Measurements from ENCODE around the gene PROS1.

DNA sequence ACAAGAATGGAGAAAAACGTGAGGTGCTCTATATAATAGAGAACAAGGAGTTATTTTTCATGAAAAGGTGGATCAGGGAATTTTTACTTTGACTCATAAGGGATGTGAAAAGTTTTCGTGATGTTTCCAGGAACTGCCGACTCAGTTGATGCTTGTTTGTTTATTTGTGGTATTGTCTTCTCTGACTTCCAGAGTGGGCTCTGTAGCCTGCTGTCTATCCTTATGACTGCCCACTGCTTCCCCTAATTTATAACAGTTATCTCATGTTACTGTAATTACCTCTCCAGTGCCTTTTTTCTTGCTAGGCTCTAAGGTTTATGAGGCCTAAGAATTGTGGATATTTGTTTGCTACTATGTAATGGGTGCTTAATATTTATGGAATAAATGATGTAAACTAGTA lies 18.5 kb upstream of the PROS1 start:
- TF ChIP-seq SIN3A (IDR thresholded peaks at IDR 0.05; ENCODE audit: borderline replicate concordance, low read depth, low read length) (no peak), MEF2A (IDR thresholded peaks at IDR 0.05; ENCODE audit: borderline replicate concordance, low read depth) (no peak), JUND (IDR thresholded peaks at IDR 0.05) (no peak), POLR2AphosphoS5 (IDR thresholded peaks at IDR 0.05; ENCODE audit: low read depth, low read length) (no peak), EP300 (IDR thresholded peaks at IDR 0.05; ENCODE audit: borderline replicate concordance in 1 of 2, low read depth in 1 of 2, low read length in 1 of 2) (no peak), EZH2phosphoT487 (IDR thresholded peaks at IDR 0.05; ENCODE audit: borderline replicate concordance, low read depth) (no peak)
- TF ChIP-seq, protein P1, sequence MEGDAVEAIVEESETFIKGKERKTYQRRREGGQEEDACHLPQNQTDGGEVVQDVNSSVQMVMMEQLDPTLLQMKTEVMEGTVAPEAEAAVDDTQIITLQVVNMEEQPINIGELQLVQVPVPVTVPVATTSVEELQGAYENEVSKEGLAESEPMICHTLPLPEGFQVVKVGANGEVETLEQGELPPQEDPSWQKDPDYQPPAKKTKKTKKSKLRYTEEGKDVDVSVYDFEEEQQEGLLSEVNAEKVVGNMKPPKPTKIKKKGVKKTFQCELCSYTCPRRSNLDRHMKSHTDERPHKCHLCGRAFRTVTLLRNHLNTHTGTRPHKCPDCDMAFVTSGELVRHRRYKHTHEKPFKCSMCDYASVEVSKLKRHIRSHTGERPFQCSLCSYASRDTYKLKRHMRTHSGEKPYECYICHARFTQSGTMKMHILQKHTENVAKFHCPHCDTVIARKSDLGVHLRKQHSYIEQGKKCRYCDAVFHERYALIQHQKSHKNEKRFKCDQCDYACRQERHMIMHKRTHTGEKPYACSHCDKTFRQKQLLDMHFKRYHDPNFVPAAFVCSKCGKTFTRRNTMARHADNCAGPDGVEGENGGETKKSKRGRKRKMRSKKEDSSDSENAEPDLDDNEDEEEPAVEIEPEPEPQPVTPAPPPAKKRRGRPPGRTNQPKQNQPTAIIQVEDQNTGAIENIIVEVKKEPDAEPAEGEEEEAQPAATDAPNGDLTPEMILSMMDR (IDR thresholded peaks at IDR 0.05) = no peak
